ENCODE results near the gene EPX.

DNA sequence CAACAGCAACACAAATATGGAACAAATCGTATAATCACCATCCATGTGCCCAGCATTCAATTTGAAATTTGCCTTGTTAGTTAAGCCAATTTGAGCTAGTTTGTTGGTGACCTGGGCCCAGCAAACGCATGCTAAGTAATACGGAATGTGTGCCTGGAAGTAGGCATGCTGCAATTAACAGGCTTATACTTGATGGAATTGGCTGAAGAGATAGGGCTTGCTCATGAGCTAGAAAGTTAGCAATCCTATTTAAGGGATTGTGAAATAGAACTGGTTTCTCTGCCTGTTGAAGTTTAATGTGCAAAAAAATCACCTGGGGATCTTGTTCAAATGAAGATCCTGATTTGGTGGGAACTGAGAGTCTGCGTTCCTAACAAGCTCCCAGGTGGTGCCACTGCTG is 37.4 kb downstream of the EPX start:
- no peak for TF ChIP-seq POLR2A (IDR thresholded peaks at IDR 0.05)
- TF ChIP-seq, protein P1, sequence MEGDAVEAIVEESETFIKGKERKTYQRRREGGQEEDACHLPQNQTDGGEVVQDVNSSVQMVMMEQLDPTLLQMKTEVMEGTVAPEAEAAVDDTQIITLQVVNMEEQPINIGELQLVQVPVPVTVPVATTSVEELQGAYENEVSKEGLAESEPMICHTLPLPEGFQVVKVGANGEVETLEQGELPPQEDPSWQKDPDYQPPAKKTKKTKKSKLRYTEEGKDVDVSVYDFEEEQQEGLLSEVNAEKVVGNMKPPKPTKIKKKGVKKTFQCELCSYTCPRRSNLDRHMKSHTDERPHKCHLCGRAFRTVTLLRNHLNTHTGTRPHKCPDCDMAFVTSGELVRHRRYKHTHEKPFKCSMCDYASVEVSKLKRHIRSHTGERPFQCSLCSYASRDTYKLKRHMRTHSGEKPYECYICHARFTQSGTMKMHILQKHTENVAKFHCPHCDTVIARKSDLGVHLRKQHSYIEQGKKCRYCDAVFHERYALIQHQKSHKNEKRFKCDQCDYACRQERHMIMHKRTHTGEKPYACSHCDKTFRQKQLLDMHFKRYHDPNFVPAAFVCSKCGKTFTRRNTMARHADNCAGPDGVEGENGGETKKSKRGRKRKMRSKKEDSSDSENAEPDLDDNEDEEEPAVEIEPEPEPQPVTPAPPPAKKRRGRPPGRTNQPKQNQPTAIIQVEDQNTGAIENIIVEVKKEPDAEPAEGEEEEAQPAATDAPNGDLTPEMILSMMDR (IDR thresholded peaks at IDR 0.05), result no peak

All from body of pancreas (tissue), 4 donors.